Measurements from ENCODE around the gene KDM1B.
"Not testable (repeated sequence)": the region's sequence is repeated elsewhere in the genome, so short reads cannot be mapped to it uniquely, and the experiment has no call there.

DNA sequence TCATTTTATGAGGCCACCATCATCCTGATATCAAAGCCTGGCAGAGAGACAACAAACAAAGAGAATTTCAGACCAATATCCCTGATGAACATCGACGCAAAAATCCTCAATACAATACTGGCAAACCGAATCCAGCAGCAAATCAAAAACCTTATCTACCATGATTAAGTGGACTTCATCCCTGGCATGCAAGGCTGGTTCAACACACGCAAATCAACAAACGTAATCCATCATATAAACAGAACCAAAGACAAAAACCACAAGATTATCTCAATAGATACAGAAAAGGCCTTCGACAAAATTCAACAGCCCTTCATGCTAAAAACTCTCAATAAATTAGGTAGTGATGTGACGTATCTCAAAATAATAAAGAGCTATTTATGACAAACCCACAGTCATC, 76.6 kb downstream of the KDM1B start:
- TF ChIP-seq CTCF (IDR thresholded peaks at IDR 0.05; ENCODE audit: low read length); EZH2 (IDR thresholded peaks at IDR 0.05; ENCODE audit: borderline replicate concordance, low read length): not testable (repeated sequence)
